Adrenal gland (tissue), 12 donors: ENCODE measurements around the gene FAM131A. TPM values are rescaled to one million over a fixed set of nuclear protein-coding genes. Genes with fewer than 3 reads are reported as not detected.
A peak's percentile ranks its signal among the peaks of the same experiment; 100 is the strongest.

Experiments used
- DNase-seq, 7 donors: peaks; one replicate each; pipeline ENCODE4 v3.0.0-alpha.2; 2019 to 2020
- H3K27ac ChIP-seq, 5 donors: fragments of 200-600 bp; sonication (generic) in 4 of 5; 1 replicate in 3 of 5; 2 replicates in 2 of 5; pipeline versions ENCODE4 v1.5.1 to v1.8.0; 2016 to 2020; ENCODE audit warnings: mild to moderate bottlenecking in 1 of 5
- H3K27me3 ChIP-seq: fragments of 200-600 bp; 2 replicates; pipeline ENCODE4 v1.8.0; 2021
- H3K36me3 ChIP-seq, 2 donors: fragments of 200-600 bp; replicated peaks in 1 of 2; 1 replicate in 1 of 2; 2 replicates in 1 of 2; pipeline versions ENCODE4 v1.5.1 to v1.8.0; 2018 to 2022
- H3K4me1 ChIP-seq, 2 donors: fragments of 200-600 bp; replicated peaks in 1 of 2; 1 replicate in 1 of 2; 2 replicates in 1 of 2; pipeline versions ENCODE4 v1.5.1 to v1.8.0; 2018 to 2021
- H3K4me3 ChIP-seq, 4 donors: fragments of 200-600 bp; sonication (generic) in 3 of 4; one replicate each; pipeline ENCODE4 v1.5.1; 2016 to 2018
- H3K9me3 ChIP-seq, 3 donors: fragments of 200-600 bp; sonication (generic) in 1 of 3; replicated peaks in 1 of 3; 1 replicate in 2 of 3; 2 replicates in 1 of 3; pipeline versions ENCODE4 v1.5.1 to v1.8.0; 2016 to 2021
- CTCF ChIP-seq, 6 experiments: fragments of 450-650 bp in 4 of 6; fragments of 200-600 bp in 2 of 6; sonication (generic) in 1 of 6; IDR thresholded peaks; 1 replicate in 5 of 6; 2 replicates in 1 of 6; pipeline versions ENCODE4 v1.5.1 to v1.8.0; 2016 to 2021; ENCODE audit warnings: antibody characterized with exemption in 6 of 6, mild to moderate bottlenecking in 2 of 6, moderate library complexity in 1 of 6
- POLR2A ChIP-seq, 2 donors: fragments of 450-650 bp; IDR thresholded peaks; one replicate each; pipeline ENCODE4 v1.6.1; 2017; ENCODE audit warnings: antibody characterized with exemption in 2 of 2, mild to moderate bottlenecking in 2 of 2, moderate library complexity in 1 of 2
- WGBS, 4 donors: extraction: QIAGEN DNeasy Blood & Tissue Kit in 2 of 4; methylation state at CpG; one replicate each; pipeline versions ENCODE4 v1.1.5 to v1.1.7; 2013 to 2017; 5-methylcytosine and 5-hydroxymethylcytosine counted together
- intact Hi-C, 2 donors: fragments of 100-400 bp; cut with DNase I; formaldehyde crosslinking; loops; one replicate each; pipeline versions ENCODE4 v1.14.1 to v1.15.0; 2022 to 2023
- polyA plus RNA-seq, 3 donors: library from polyadenylated mRNA; stranded (reverse); fragments of 200-250 nt in 2 of 3; fragments of 350-450 nt in 1 of 3; fragmentation: Illumina TruSeq in 1 of 3; extraction: RNeasy Lipid Tissue Mini Kit (QIAGEN cat#74804) in 1 of 3; gene quantifications; one replicate each; pipeline ENCODE4 v1.2.3, GENCODE V29; 2013 to 2014
- total RNA-seq, 9 donors: library from RNA; depleted of rRNA in 4 of 9; stranded (reverse); fragments of >200 nt in 4 of 9; fragments of 120-200 nt in 1 of 9; fragmentation: NEBNext Ultra II Directional in 1 of 9; extraction: Animal tissue kit (Norgen Biotek cat#: 25700) in 1 of 9; gene quantifications; one replicate each; pipeline versions ENCODE4 v1.1.0 to v1.2.4, GENCODE V29; 2013 to 2023
- donor health status: healthy with polysubstance abuse.
- donor health status: Bipolar disorder and iron deficiency.
- donor health status: DM: yes; HTN: yes; CAD: no.
- donor health status: DM: no; HTN: no; CAD: no.
- donor health status: DM: no; HTN: no; CAD: no.
- donor health status: DM: yes; HTN: yes; CAD: no.

The FAM131A gene
- total and polyA plus RNA-seq, 12 donors, result 13.3 to 43.0 (median 33.7) TPM

- WGBS, 4 donors, result 60 to 70% (median 68%) methylated on average over 4 to 7 of the region's 7 CpGs
- intact Hi-C loops, result loop anchor here in 1 of 2 donors (5.0 kb wide), 1 partner anchor 164 kb away; no protein-coding TSS in a partner anchor
- Histone ChIP-seq H3K4me3 (no peak within 1 kb of the TSS), H3K4me1 (peaks cover 8 to 36% of the 10 kb centered on the region in 2 donors), H3K36me3 (no peaks in the 10 kb centered on the region), H3K27ac (peak within 1 kb of the TSS in 2 of 5 donors; percentile 66 to 88), H3K9me3 (no peaks in the 10 kb centered on the region), H3K27me3 (peaks cover 8% of the 10 kb centered on the region)
- DNase-seq, result peak in 6 of 7 donors; percentile 76 to 96 (median 86)
- no peak for TF ChIP-seq POLR2A (IDR thresholded peaks at IDR 0.05)
- no peak for TF ChIP-seq CTCF (IDR thresholded peaks at IDR 0.05)
Observed at GRCh38 chr3:184377882-184378445, 40.6 kb downstream of the FAM131A start, which contains the start of gene THPO. Gene THPO (minus strand): TSS chr3:184378207. CDS start chr3:184376259, 1,948 bp downstream.

- no peak for DNase-seq
- WGBS, 4 donors, result 75 to 86% (median 82%) methylated on average over 10 of the region's 10 CpGs
- Histone ChIP-seq H3K27me3 (peaks cover 8% of the 10 kb centered on the region), H3K9me3 (no peaks in the 10 kb centered on the region), H3K27ac (peak overlapping the region in 2 of 5 donors; percentile 66 to 88), H3K4me3 (no peak overlapping the region), H3K36me3 (no peaks in the 10 kb centered on the region), H3K4me1 (peaks cover 8 to 28% of the 10 kb centered on the region in 2 donors)
- intact Hi-C loops, result loop anchor here in 1 of 2 donors (5.0 kb wide), 1 partner anchor 163 kb away; no protein-coding TSS in a partner anchor
- TF ChIP-seq POLR2A (IDR thresholded peaks at IDR 0.05), result no peak
- no peak for TF ChIP-seq CTCF (IDR thresholded peaks at IDR 0.05)
Observed at GRCh38 chr3:184378651-184379357, 41.4 kb downstream of the FAM131A start.

- peaks cover 8% of the 10 kb centered on the region for H3K27me3 ChIP-seq
- peaks cover 8 to 27% of the 10 kb centered on the region in 2 donors for H3K4me1 ChIP-seq
- H3K9me3 ChIP-seq, result no peaks in the 10 kb centered on the region
- H3K4me3 ChIP-seq, result peak within 1 kb of the TSS in 2 of 4 donors; percentile 10 to 87
- H3K27ac ChIP-seq, result peak within 1 kb of the TSS in 3 of 5 donors; percentile 10 to 88 (median 66)
- no peaks in the 10 kb centered on the region for H3K36me3 ChIP-seq
- WGBS, 4 donors, result 16 to 74% (median 58%) methylated on average over 5 to 64 of the region's 71 CpGs
- intact Hi-C loops, result loop anchor here in 1 of 2 donors (5.0 kb wide), 1 partner anchor 163 kb away; no protein-coding TSS in a partner anchor
- no peak for DNase-seq
- no peak for TF ChIP-seq CTCF (IDR thresholded peaks at IDR 0.05)
- TF ChIP-seq POLR2A (IDR thresholded peaks at IDR 0.05), result no peak
Observed at GRCh38 chr3:184379358-184380184, 42.2 kb downstream of the FAM131A start, which contains the start of gene CHRD. Gene CHRD (plus strand): TSS chr3:184380054. CDS start chr3:184380319, 265 bp downstream.
